HG03025 (cell line): ENCODE measurements around the gene CBARP.

Experiments
- ATAC-seq: cut with Tn5 transposase; IDR thresholded peaks from one replicate; pipeline ENCODE4 v1.9.1; 2021; ENCODE audit warnings: mild to moderate bottlenecking, moderate library complexity; ENCODE audit not compliant: unreplicated experiment, low FRiP score

Gene CBARP

GRCh38 chr19:1243768-1244692 is 6.2 kb upstream of the CBARP start:
- ATAC-seq = no peak

GRCh38 chr19:1241417-1242095 is 3.8 kb upstream of the CBARP start, which contains the start of gene ATP5F1D:
TSS of gene ATP5F1D (plus strand) at chr19:1241751. CDS start at chr19:1241851, 100 bp downstream.
- no peak for ATAC-seq

- no peak for ATAC-seq
Measured at GRCh38 chr19:1240925-1241324, 3.1 kb upstream of the CBARP start.

GRCh38 chr19:1239796-1240737 is 2.3 kb upstream of the CBARP start:
- ATAC-seq = no peak

- ATAC-seq = no peak
Measured at GRCh38 chr19:1239420-1239795, 1.6 kb upstream of the CBARP start.

- ATAC-seq = no peak
Measured at GRCh38 chr19:1238369-1239303, 831 bp upstream of the CBARP start.

- no peak for ATAC-seq
Measured at GRCh38 chr19:1237027-1237659, 662 bp downstream of the CBARP start.

GRCh38 chr19:1236576-1236975 is 1.2 kb downstream of the CBARP start:
- no peak for ATAC-seq

- no peak for ATAC-seq
Measured at GRCh38 chr19:1235625-1236538, 1.9 kb downstream of the CBARP start.

- ATAC-seq = no peak
Measured at GRCh38 chr19:1234955-1235380, 2.8 kb downstream of the CBARP start.

GRCh38 chr19:1234051-1234954 is 3.5 kb downstream of the CBARP start:
- ATAC-seq = no peak

- no peak for ATAC-seq
Measured at GRCh38 chr19:1233115-1233667, 4.6 kb downstream of the CBARP start.

GRCh38 chr19:1232652-1233072 is 5.1 kb downstream of the CBARP start:
- no peak for ATAC-seq

GRCh38 chr19:1231729-1232637 is 5.8 kb downstream of the CBARP start:
- no peak for ATAC-seq

- no peak for ATAC-seq
Measured at GRCh38 chr19:1230783-1231489, 6.9 kb downstream of the CBARP start.
